CD4-positive, alpha-beta T cell treated with Interleukin-6 at 100 ng/mL for 8 hours (primary cell): ENCODE measurements around the gene PLN.

Source experiments
- DNase-seq: peaks from one replicate; pipeline ENCODE4 v3.0.0-alpha.2; 2020; ENCODE audit warnings: mixed read lengths, low spot score

PLN gene

GRCh38 chr6:118537574-118537973 is 10.5 kb upstream of the PLN start:
- no peak for DNase-seq

GRCh38 chr6:118542184-118542952 is 5.7 kb upstream of the PLN start:
- DNase-seq = no peak

- DNase-seq = no peak
Observed at GRCh38 chr6:118544105-118544504, 4.0 kb upstream of the PLN start.

GRCh38 chr6:118546164-118546879 is 1.8 kb upstream of the PLN start:
- DNase-seq = no peak

- DNase-seq = no peak
Observed at GRCh38 chr6:118546880-118547218, 1.2 kb upstream of the PLN start.

- DNase-seq = no peak
Observed at GRCh38 chr6:118548613-118549012, 517 bp downstream of the PLN start.

- peak; percentile 35 for DNase-seq
Observed at GRCh38 chr6:118551063-118552053, 3.3 kb downstream of the PLN start.

GRCh38 chr6:118553132-118553531 is 5.0 kb downstream of the PLN start:
- no peak for DNase-seq

- DNase-seq = no peak
Observed at GRCh38 chr6:118554698-118555097, 6.6 kb downstream of the PLN start.

- peak; percentile 66 for DNase-seq
Observed at GRCh38 chr6:118558464-118559217, 10.5 kb downstream of the PLN start.

GRCh38 chr6:118559659-118560058 is 11.6 kb downstream of the PLN start:
- no peak for DNase-seq

GRCh38 chr6:118562248-118562647 is 14.2 kb downstream of the PLN start:
- no peak for DNase-seq

- DNase-seq = no peak
Observed at GRCh38 chr6:118562959-118563358, 14.9 kb downstream of the PLN start.

GRCh38 chr6:118565311-118565960 is 17.3 kb downstream of the PLN start:
- peak; percentile 62 for DNase-seq

GRCh38 chr6:118567974-118568373 is 19.9 kb downstream of the PLN start:
- no peak for DNase-seq

- no peak for DNase-seq
Observed at GRCh38 chr6:118569498-118569897, 21.4 kb downstream of the PLN start.

- DNase-seq = no peak
Observed at GRCh38 chr6:118571121-118571520, 23.0 kb downstream of the PLN start.

GRCh38 chr6:118574051-118574865 is 26.2 kb downstream of the PLN start:
- no peak for DNase-seq

GRCh38 chr6:118577972-118578371 is 29.9 kb downstream of the PLN start:
- no peak for DNase-seq

GRCh38 chr6:118578617-118579016 is 30.5 kb downstream of the PLN start:
- no peak for DNase-seq
